ENCODE measurements around the gene HSP90AB1.
A peak's percentile ranks its signal among the peaks of the same experiment; 100 is the strongest.

HSP90AB1 gene

GRCh38 chr6:44257753-44258324 lies 10.9 kb downstream of the HSP90AB1 start:
- H3K4me1 ChIP-seq (ENCODE audit: control insufficient read depth, insufficient read depth, low read length) = peaks cover 27% of the 10 kb centered on the region

GRCh38 chr6:44258325-44258863 lies 11.5 kb downstream of the HSP90AB1 start:
- H3K27me3 ChIP-seq (ENCODE audit: control insufficient read depth in 1 of 2, insufficient read depth in 2 of 2, low read length in 2 of 2) = no peaks in the 10 kb centered on the region
- peaks cover 11 to 25% of the 10 kb centered on the region in 2 donors for H3K36me3 ChIP-seq (ENCODE audit: control insufficient read depth in 2 of 2, insufficient read depth in 2 of 2, low read length in 2 of 2)
- peak overlapping the region; percentile 69 for H3K27ac ChIP-seq (ENCODE audit: low read length)
- H3K4me3 ChIP-seq (ENCODE audit: low read length in 2 of 2) = no peak overlapping the region
- peak overlapping the region in 1 of 2 donors; percentile 71 for H3K9ac ChIP-seq (ENCODE audit: low read length in 2 of 2)
- peaks cover 33% of the 10 kb centered on the region for H3K4me1 ChIP-seq (ENCODE audit: control insufficient read depth, insufficient read depth, low read length)
- H3K9me3 ChIP-seq (ENCODE audit: control insufficient read depth in 2 of 2, low read length in 2 of 2) = no peaks in the 10 kb centered on the region

More at GRCh38 chr6:44257753-44258324, 10.9 kb downstream of the HSP90AB1 start:
- Histone ChIP-seq H3K27ac (ENCODE audit: low read length) (peak overlapping the region; percentile 69), H3K27me3 (ENCODE audit: control insufficient read depth in 1 of 2, insufficient read depth in 2 of 2, low read length in 2 of 2) (no peaks in the 10 kb centered on the region), H3K9ac (ENCODE audit: low read length in 2 of 2) (peak overlapping the region; percentile 71 to 72), H3K4me3 (ENCODE audit: low read length in 2 of 2) (peak overlapping the region; percentile 70 to 89), H3K36me3 (ENCODE audit: control insufficient read depth in 2 of 2, insufficient read depth in 2 of 2, low read length in 2 of 2) (peaks cover 17 to 31% of the 10 kb centered on the region in 2 donors), H3K9me3 (ENCODE audit: control insufficient read depth in 2 of 2, low read length in 2 of 2) (no peaks in the 10 kb centered on the region)

- Histone ChIP-seq H3K9me3 (ENCODE audit: control insufficient read depth in 2 of 2, low read length in 2 of 2) (no peaks in the 10 kb centered on the region), H3K4me1 (ENCODE audit: control insufficient read depth, insufficient read depth, low read length) (peaks cover 38% of the 10 kb centered on the region), H3K36me3 (ENCODE audit: control insufficient read depth in 2 of 2, insufficient read depth in 2 of 2, low read length in 2 of 2) (peaks cover 10 to 22% of the 10 kb centered on the region in 2 donors), H3K4me3 (ENCODE audit: low read length in 2 of 2) (no peak overlapping the region), H3K9ac (ENCODE audit: low read length in 2 of 2) (no peak overlapping the region), H3K27me3 (ENCODE audit: control insufficient read depth in 1 of 2, insufficient read depth in 2 of 2, low read length in 2 of 2) (no peaks in the 10 kb centered on the region), H3K27ac (ENCODE audit: low read length) (no peak overlapping the region)
Observed at GRCh38 chr6:44258921-44259320, 12.0 kb downstream of the HSP90AB1 start.

GRCh38 chr6:44260011-44260410 lies 13.1 kb downstream of the HSP90AB1 start:
- no peak overlapping the region for H3K4me3 ChIP-seq (ENCODE audit: low read length in 2 of 2)
- no peak overlapping the region for H3K27ac ChIP-seq (ENCODE audit: low read length)
- peaks cover 47% of the 10 kb centered on the region for H3K4me1 ChIP-seq (ENCODE audit: control insufficient read depth, insufficient read depth, low read length)
- no peaks in the 10 kb centered on the region for H3K27me3 ChIP-seq (ENCODE audit: control insufficient read depth in 1 of 2, insufficient read depth in 2 of 2, low read length in 2 of 2)
- H3K9ac ChIP-seq (ENCODE audit: low read length in 2 of 2) = no peak overlapping the region
- H3K36me3 ChIP-seq (ENCODE audit: control insufficient read depth in 2 of 2, insufficient read depth in 2 of 2, low read length in 2 of 2) = peaks cover 2 to 12% of the 10 kb centered on the region in 2 donors
- no peaks in the 10 kb centered on the region for H3K9me3 ChIP-seq (ENCODE audit: control insufficient read depth in 2 of 2, low read length in 2 of 2)

- no peaks in the 10 kb centered on the region for H3K9me3 ChIP-seq (ENCODE audit: control insufficient read depth in 2 of 2, low read length in 2 of 2)
- H3K4me3 ChIP-seq (ENCODE audit: low read length in 2 of 2) = no peak overlapping the region
- no peak overlapping the region for H3K9ac ChIP-seq (ENCODE audit: low read length in 2 of 2)
- peaks cover 49% of the 10 kb centered on the region for H3K4me1 ChIP-seq (ENCODE audit: control insufficient read depth, insufficient read depth, low read length)
- H3K36me3 ChIP-seq (ENCODE audit: control insufficient read depth in 2 of 2, insufficient read depth in 2 of 2, low read length in 2 of 2) = peaks cover 0 to 7% of the 10 kb centered on the region in 2 donors
- H3K27me3 ChIP-seq (ENCODE audit: control insufficient read depth in 1 of 2, insufficient read depth in 2 of 2, low read length in 2 of 2) = no peaks in the 10 kb centered on the region
- no peak overlapping the region for H3K27ac ChIP-seq (ENCODE audit: low read length)
Observed at GRCh38 chr6:44260451-44261297, 13.8 kb downstream of the HSP90AB1 start.

GRCh38 chr6:44261581-44261980 lies 14.7 kb downstream of the HSP90AB1 start:
- Histone ChIP-seq H3K27ac (ENCODE audit: low read length) (no peak overlapping the region), H3K4me3 (ENCODE audit: low read length in 2 of 2) (no peak overlapping the region), H3K36me3 (ENCODE audit: control insufficient read depth in 2 of 2, insufficient read depth in 2 of 2, low read length in 2 of 2) (peaks cover 0 to 7% of the 10 kb centered on the region in 2 donors), H3K27me3 (ENCODE audit: control insufficient read depth in 1 of 2, insufficient read depth in 2 of 2, low read length in 2 of 2) (no peaks in the 10 kb centered on the region), H3K4me1 (ENCODE audit: control insufficient read depth, insufficient read depth, low read length) (peaks cover 42% of the 10 kb centered on the region), H3K9ac (ENCODE audit: low read length in 2 of 2) (peak overlapping the region in 1 of 2 donors; percentile 36), H3K9me3 (ENCODE audit: control insufficient read depth in 2 of 2, low read length in 2 of 2) (no peaks in the 10 kb centered on the region)

GRCh38 chr6:44262467-44263353 lies 15.8 kb downstream of the HSP90AB1 start:
- Histone ChIP-seq H3K4me3 (ENCODE audit: low read length in 2 of 2) (peak overlapping the region in 1 of 2 donors; percentile 86), H3K27ac (ENCODE audit: low read length) (no peak overlapping the region), H3K4me1 (ENCODE audit: control insufficient read depth, insufficient read depth, low read length) (peaks cover 35% of the 10 kb centered on the region)

GRCh38 chr6:44263354-44264100 lies 16.6 kb downstream of the HSP90AB1 start:
- Histone ChIP-seq H3K27me3 (ENCODE audit: control insufficient read depth in 1 of 2, insufficient read depth in 2 of 2, low read length in 2 of 2) (peaks cover 0 to 3% of the 10 kb centered on the region in 2 donors), H3K27ac (ENCODE audit: low read length) (no peak overlapping the region), H3K9me3 (ENCODE audit: control insufficient read depth in 2 of 2, low read length in 2 of 2) (no peaks in the 10 kb centered on the region), H3K4me3 (ENCODE audit: low read length in 2 of 2) (peak overlapping the region; percentile 62 to 86), H3K9ac (ENCODE audit: low read length in 2 of 2) (peak overlapping the region; percentile 64 to 71), H3K36me3 (ENCODE audit: control insufficient read depth in 2 of 2, insufficient read depth in 2 of 2, low read length in 2 of 2) (peaks cover 0 to 7% of the 10 kb centered on the region in 2 donors), H3K4me1 (ENCODE audit: control insufficient read depth, insufficient read depth, low read length) (peaks cover 31% of the 10 kb centered on the region)

More at GRCh38 chr6:44262467-44263353, 15.8 kb downstream of the HSP90AB1 start:
- Histone ChIP-seq H3K9ac (ENCODE audit: low read length in 2 of 2) (peak overlapping the region; percentile 64 to 71), H3K9me3 (ENCODE audit: control insufficient read depth in 2 of 2, low read length in 2 of 2) (no peaks in the 10 kb centered on the region), H3K27me3 (ENCODE audit: control insufficient read depth in 1 of 2, insufficient read depth in 2 of 2, low read length in 2 of 2) (no peaks in the 10 kb centered on the region), H3K36me3 (ENCODE audit: control insufficient read depth in 2 of 2, insufficient read depth in 2 of 2, low read length in 2 of 2) (peaks cover 0 to 7% of the 10 kb centered on the region in 2 donors)

GRCh38 chr6:44264154-44265006 lies 17.5 kb downstream of the HSP90AB1 start:
- H3K27me3 ChIP-seq (ENCODE audit: control insufficient read depth in 1 of 2, insufficient read depth in 2 of 2, low read length in 2 of 2) = peaks cover 4 to 12% of the 10 kb centered on the region in 2 donors

More at GRCh38 chr6:44264154-44265006, 17.5 kb downstream of the HSP90AB1 start:
- Histone ChIP-seq H3K36me3 (ENCODE audit: control insufficient read depth in 2 of 2, insufficient read depth in 2 of 2, low read length in 2 of 2) (peaks cover 0 to 7% of the 10 kb centered on the region in 2 donors), H3K27ac (ENCODE audit: low read length) (peak overlapping the region; percentile 60), H3K9me3 (ENCODE audit: control insufficient read depth in 2 of 2, low read length in 2 of 2) (no peaks in the 10 kb centered on the region), H3K9ac (ENCODE audit: low read length in 2 of 2) (peak overlapping the region; percentile 71 to 80), H3K4me3 (ENCODE audit: low read length in 2 of 2) (peak overlapping the region; percentile 62 to 86), H3K4me1 (ENCODE audit: control insufficient read depth, insufficient read depth, low read length) (peaks cover 31% of the 10 kb centered on the region)
